Muscle layer of colon (tissue), 2 donors: Measurements from ENCODE around the gene ZNF354C.

ENCODE experiments used
- H3K27ac ChIP-seq: one replicate; pipeline ENCODE4 v1.7.0; 2013; ENCODE audit warnings: low read depth, mild to moderate bottlenecking, low read length, moderate library complexity
- H3K27me3 ChIP-seq, 2 donors: one replicate each; pipeline ENCODE4 v1.7.0; 2013; ENCODE audit warnings: low read length in 2 of 2, mild to moderate bottlenecking in 2 of 2; ENCODE audit not compliant: insufficient read depth in 2 of 2, control insufficient read depth in 1 of 2
- H3K36me3 ChIP-seq: one replicate; pipeline ENCODE4 v1.7.0; 2013; ENCODE audit warnings: mild to moderate bottlenecking, low read length; ENCODE audit not compliant: insufficient read depth
- H3K4me1 ChIP-seq: one replicate; pipeline ENCODE4 v1.7.0; 2013; ENCODE audit warnings: mild to moderate bottlenecking, low read length; ENCODE audit not compliant: insufficient read depth
- H3K4me3 ChIP-seq, 2 donors: one replicate each; pipeline ENCODE4 v1.7.0; 2013; ENCODE audit warnings: low read length in 2 of 2, low read depth in 1 of 2, mild to moderate bottlenecking in 1 of 2, moderate library complexity in 1 of 2
- H3K9ac ChIP-seq: one replicate; pipeline ENCODE4 v1.7.0; 2013; ENCODE audit warnings: low read length
- H3K9me3 ChIP-seq: one replicate; pipeline ENCODE4 v1.7.0; 2013; ENCODE audit warnings: mild to moderate bottlenecking, low read length
- donor health status: abdominal sarcoma.
- donor health status: Adenocarcinoma of cecum.

Gene ZNF354C

GRCh38 chr5:179115845-179116524 is 55.8 kb downstream of the ZNF354C start:
- Histone ChIP-seq H3K36me3 (no peaks in the 10 kb centered on the region), H3K27me3 (no peaks in the 10 kb centered on the region), H3K4me1 (no peaks in the 10 kb centered on the region), H3K4me3 (no peak overlapping the region), H3K9me3 (no peaks in the 10 kb centered on the region), H3K27ac (no peak overlapping the region), H3K9ac (no peak overlapping the region)

GRCh38 chr5:179118338-179118737 is 58.2 kb downstream of the ZNF354C start:
- no peak overlapping the region for H3K4me3 ChIP-seq
- H3K36me3 ChIP-seq: no peaks in the 10 kb centered on the region
- no peaks in the 10 kb centered on the region for H3K4me1 ChIP-seq
- no peaks in the 10 kb centered on the region for H3K27me3 ChIP-seq
- no peak overlapping the region for H3K27ac ChIP-seq
- no peaks in the 10 kb centered on the region for H3K9me3 ChIP-seq
- H3K9ac ChIP-seq: no peak overlapping the region

- Histone ChIP-seq H3K27ac (no peak overlapping the region), H3K27me3 (no peaks in the 10 kb centered on the region), H3K36me3 (no peaks in the 10 kb centered on the region), H3K4me1 (no peaks in the 10 kb centered on the region), H3K9me3 (no peaks in the 10 kb centered on the region), H3K4me3 (no peak overlapping the region), H3K9ac (no peak overlapping the region)
These were observed 58.7 kb downstream of the ZNF354C start for GRCh38 chr5:179118756-179119414.

- H3K27ac ChIP-seq: no peak overlapping the region
- no peaks in the 10 kb centered on the region for H3K36me3 ChIP-seq
- H3K9ac ChIP-seq: no peak overlapping the region
- H3K4me3 ChIP-seq: no peak overlapping the region
- no peaks in the 10 kb centered on the region for H3K9me3 ChIP-seq
- H3K4me1 ChIP-seq: no peaks in the 10 kb centered on the region
- H3K27me3 ChIP-seq: no peaks in the 10 kb centered on the region
These were observed 59.4 kb downstream of the ZNF354C start for GRCh38 chr5:179119415-179120170.

GRCh38 chr5:179120421-179120861 is 60.3 kb downstream of the ZNF354C start:
- H3K4me3 ChIP-seq: no peak overlapping the region
- H3K36me3 ChIP-seq: no peaks in the 10 kb centered on the region
- no peak overlapping the region for H3K9ac ChIP-seq
- H3K27ac ChIP-seq: no peak overlapping the region
- H3K27me3 ChIP-seq: no peaks in the 10 kb centered on the region
- no peaks in the 10 kb centered on the region for H3K4me1 ChIP-seq
- no peaks in the 10 kb centered on the region for H3K9me3 ChIP-seq

GRCh38 chr5:179120951-179121666 is 60.9 kb downstream of the ZNF354C start:
- Histone ChIP-seq H3K27ac (no peak overlapping the region), H3K27me3 (no peaks in the 10 kb centered on the region), H3K9ac (no peak overlapping the region), H3K4me1 (no peaks in the 10 kb centered on the region), H3K9me3 (no peaks in the 10 kb centered on the region), H3K36me3 (no peaks in the 10 kb centered on the region), H3K4me3 (no peak overlapping the region)

GRCh38 chr5:179121667-179122111 is 61.5 kb downstream of the ZNF354C start:
- no peaks in the 10 kb centered on the region for H3K4me1 ChIP-seq
- H3K4me3 ChIP-seq: no peak overlapping the region
- H3K36me3 ChIP-seq: no peaks in the 10 kb centered on the region
- no peak overlapping the region for H3K9ac ChIP-seq
- no peaks in the 10 kb centered on the region for H3K9me3 ChIP-seq
- no peaks in the 10 kb centered on the region for H3K27me3 ChIP-seq
- no peak overlapping the region for H3K27ac ChIP-seq

- H3K27ac ChIP-seq: no peak overlapping the region
- H3K4me1 ChIP-seq: no peaks in the 10 kb centered on the region
- no peaks in the 10 kb centered on the region for H3K9me3 ChIP-seq
- no peak overlapping the region for H3K4me3 ChIP-seq
- no peak overlapping the region for H3K9ac ChIP-seq
- no peaks in the 10 kb centered on the region for H3K27me3 ChIP-seq
- H3K36me3 ChIP-seq: no peaks in the 10 kb centered on the region
These were observed 62.4 kb downstream of the ZNF354C start for GRCh38 chr5:179122411-179123108.

- no peak overlapping the region for H3K9ac ChIP-seq
- H3K27ac ChIP-seq: no peak overlapping the region
- no peak overlapping the region for H3K4me3 ChIP-seq
- H3K9me3 ChIP-seq: no peaks in the 10 kb centered on the region
- no peaks in the 10 kb centered on the region for H3K4me1 ChIP-seq
- H3K27me3 ChIP-seq: no peaks in the 10 kb centered on the region
- no peaks in the 10 kb centered on the region for H3K36me3 ChIP-seq
These were observed 62.9 kb downstream of the ZNF354C start for GRCh38 chr5:179123109-179123426.

- no peak overlapping the region for H3K9ac ChIP-seq
- H3K27ac ChIP-seq: no peak overlapping the region
- no peaks in the 10 kb centered on the region for H3K36me3 ChIP-seq
- H3K4me3 ChIP-seq: no peak overlapping the region
- no peaks in the 10 kb centered on the region for H3K27me3 ChIP-seq
- no peaks in the 10 kb centered on the region for H3K9me3 ChIP-seq
- H3K4me1 ChIP-seq: no peaks in the 10 kb centered on the region
These were observed 63.5 kb downstream of the ZNF354C start for GRCh38 chr5:179123491-179124272.
